Measurements from ENCODE around the gene SRSF11. TPM values are rescaled to one million over a fixed set of nuclear protein-coding genes. Genes with fewer than 3 reads are reported as not detected.

The SRSF11 gene
- total RNA-seq, 1 donor = 147 TPM

DNA sequence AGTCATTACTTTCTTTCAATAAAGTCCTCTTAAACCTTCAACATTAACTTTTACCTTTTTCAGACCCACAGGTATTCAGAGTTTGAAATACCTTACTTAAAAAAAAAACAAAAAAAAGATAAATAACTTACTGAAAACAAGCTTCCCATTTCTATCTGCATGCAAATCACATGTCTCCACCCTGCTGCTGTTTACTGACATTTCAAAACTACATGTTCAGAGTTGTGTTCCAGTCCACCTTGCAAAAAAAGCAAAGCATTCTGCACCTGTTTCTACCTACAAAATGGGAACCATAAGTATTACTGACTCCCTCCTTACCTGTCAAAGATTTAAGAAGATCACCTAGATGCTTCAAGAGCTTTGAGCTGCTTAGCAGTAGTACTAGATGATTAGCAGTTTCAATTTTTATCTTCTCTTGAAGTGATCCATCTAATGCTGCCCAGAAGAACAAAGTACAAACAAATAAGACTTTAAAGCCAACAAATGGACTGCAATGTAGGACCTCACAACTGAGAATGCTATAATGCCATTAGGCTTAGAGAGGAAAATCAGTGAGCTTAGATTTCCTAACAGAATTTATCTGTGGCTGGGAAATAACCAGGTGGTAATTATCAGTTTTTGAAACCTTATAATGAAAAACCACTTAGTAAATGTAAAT is 72.1 kb downstream of the SRSF11 start:
- no peak for DNase-seq (ENCODE audit: low read depth)

GRCh38 chr1:70295749-70296148 is 74.6 kb downstream of the SRSF11 start:
- TF ChIP-seq, protein P1, sequence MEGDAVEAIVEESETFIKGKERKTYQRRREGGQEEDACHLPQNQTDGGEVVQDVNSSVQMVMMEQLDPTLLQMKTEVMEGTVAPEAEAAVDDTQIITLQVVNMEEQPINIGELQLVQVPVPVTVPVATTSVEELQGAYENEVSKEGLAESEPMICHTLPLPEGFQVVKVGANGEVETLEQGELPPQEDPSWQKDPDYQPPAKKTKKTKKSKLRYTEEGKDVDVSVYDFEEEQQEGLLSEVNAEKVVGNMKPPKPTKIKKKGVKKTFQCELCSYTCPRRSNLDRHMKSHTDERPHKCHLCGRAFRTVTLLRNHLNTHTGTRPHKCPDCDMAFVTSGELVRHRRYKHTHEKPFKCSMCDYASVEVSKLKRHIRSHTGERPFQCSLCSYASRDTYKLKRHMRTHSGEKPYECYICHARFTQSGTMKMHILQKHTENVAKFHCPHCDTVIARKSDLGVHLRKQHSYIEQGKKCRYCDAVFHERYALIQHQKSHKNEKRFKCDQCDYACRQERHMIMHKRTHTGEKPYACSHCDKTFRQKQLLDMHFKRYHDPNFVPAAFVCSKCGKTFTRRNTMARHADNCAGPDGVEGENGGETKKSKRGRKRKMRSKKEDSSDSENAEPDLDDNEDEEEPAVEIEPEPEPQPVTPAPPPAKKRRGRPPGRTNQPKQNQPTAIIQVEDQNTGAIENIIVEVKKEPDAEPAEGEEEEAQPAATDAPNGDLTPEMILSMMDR (IDR thresholded peaks at IDR 0.05; ENCODE audit: insufficient read depth, low read depth, low read length) = no peak
- H3K4me3 ChIP-seq (ENCODE audit: low read depth, low read length) = no peak overlapping the region
- DNase-seq (ENCODE audit: low read depth) = no peak

More for the DNA sequence above, 72.1 kb downstream of the SRSF11 start:
- TF ChIP-seq, protein P1 (IDR thresholded peaks at IDR 0.05; ENCODE audit: insufficient read depth, low read depth, low read length) = no peak
- no peak overlapping the region for H3K4me3 ChIP-seq (ENCODE audit: low read depth, low read length)

- H3K4me3 ChIP-seq (ENCODE audit: low read depth, low read length) = no peak overlapping the region
- DNase-seq (ENCODE audit: low read depth) = no peak
- TF ChIP-seq, protein P1 (IDR thresholded peaks at IDR 0.05; ENCODE audit: insufficient read depth, low read depth, low read length) = no peak
Observed at GRCh38 chr1:70299472-70299871, 78.3 kb downstream of the SRSF11 start.

Small RNA genes lying within 50 kb of the gene (small RNA-seq; reads per million reads assigned to genes)
- not detected for gene RN7SL242P

Other genes with a start within 250 kb of the SRSF11 start
- gene LRRC40, start 15.8 kb upstream of the SRSF11 start, total RNA-seq = 20.9 and 27.6 TPM in 2 replicates
- gene ANKRD13C, start 133.3 kb downstream of the SRSF11 start, total RNA-seq = 34.5 and 50.1 TPM in 2 replicates
- gene CTH, start 189.9 kb downstream of the SRSF11 start, total RNA-seq = 4.2 and 4.7 TPM in 2 replicates